Ishikawa (cell line): ENCODE measurements around the gene LCN15.

Source experiments
- RAD21 ChIP-seq: IDR thresholded peaks from 2 replicates; pipeline ENCODE4 v1.6.1; 2012; ENCODE audit warnings: low read depth
- TAF1 ChIP-seq: IDR thresholded peaks from 2 replicates; pipeline ENCODE4 v1.6.1; 2012; ENCODE audit warnings: low read depth, mild to moderate bottlenecking
- ZBTB7A ChIP-seq: IDR thresholded peaks from 2 replicates; pipeline ENCODE4 v1.6.1; 2012; ENCODE audit warnings: low read depth

GRCh38 chr9:136762915-136763648 is 1.2 kb downstream of the LCN15 start:
- TF ChIP-seq RAD21 = no peak
- no peak for TF ChIP-seq ZBTB7A
- no peak for TF ChIP-seq TAF1
